GM18858 (cell line): ENCODE data around the gene KMT2B.
"Not testable (repeated sequence)": the region's sequence is repeated elsewhere in the genome, so short reads cannot be mapped to it uniquely, and the experiment has no call there.

ENCODE experiments used
- ATAC-seq: cut with Tn5 transposase; IDR thresholded peaks from one replicate; pipeline ENCODE4 v1.9.1; 2021; ENCODE audit not compliant: unreplicated experiment

Gene KMT2B

DNA sequence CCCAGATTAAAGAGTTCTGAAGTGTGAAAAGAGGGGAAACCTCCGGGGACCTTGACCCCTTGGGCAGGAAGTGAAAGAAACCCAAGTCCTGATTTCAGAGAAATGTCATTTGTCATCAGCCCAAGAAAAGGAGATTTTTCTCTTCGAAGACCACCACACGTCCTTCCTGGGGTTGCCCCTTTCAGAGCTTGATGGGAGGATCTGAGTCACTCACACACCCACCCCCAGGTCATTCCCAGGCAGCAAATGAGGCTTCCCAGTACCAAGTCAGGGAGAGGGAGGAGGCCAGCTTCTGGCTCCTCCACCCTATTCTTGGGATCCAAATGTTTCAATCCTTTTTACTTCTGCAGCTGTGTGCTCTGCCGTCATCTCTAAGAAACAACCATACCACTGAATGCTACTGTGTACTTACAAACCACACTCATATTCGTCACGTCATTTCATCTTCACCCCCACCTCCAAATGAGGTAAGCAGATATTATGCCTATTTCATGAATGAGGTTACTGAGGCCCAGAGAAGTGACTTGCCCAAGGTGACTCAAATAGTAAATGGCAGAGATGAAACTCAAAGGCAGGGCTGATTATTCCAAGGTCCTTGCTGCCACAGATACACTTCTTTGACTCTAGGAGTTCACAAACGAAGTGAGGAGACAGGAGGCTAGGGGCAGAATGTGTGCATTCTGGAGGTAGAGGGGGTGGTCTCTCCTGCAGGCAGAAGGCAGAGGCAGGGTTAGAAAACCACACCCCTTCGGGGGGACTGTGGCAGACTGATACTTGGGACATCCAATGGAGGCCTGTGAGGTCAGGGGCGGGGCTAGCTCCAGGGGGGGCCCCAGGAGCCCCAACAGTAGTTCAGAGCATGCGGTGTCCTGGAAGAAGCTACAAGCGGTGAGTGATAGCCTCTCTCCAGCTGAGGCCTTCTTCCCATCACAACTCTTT, 5.0 kb upstream of the KMT2B start:
- ATAC-seq: no peak

DNA sequence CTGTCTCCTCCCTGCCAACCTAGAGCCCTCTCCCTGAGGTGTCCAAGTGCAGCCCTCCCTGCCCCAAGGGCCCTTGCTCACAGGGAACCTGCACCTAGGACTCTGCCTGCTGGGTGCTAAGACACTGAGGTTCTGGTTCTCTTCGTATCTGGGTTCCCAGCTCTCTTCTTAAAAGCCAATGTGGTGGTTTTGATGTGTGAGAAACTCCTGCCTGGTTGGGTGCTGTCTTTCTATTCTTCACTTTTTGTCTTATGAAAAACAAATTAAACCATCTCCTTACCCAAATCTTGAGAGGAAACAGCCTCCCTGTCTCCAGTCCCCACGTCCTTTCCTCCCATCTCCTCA, 4.3 kb upstream of the KMT2B start:
- ATAC-seq: no peak

DNA sequence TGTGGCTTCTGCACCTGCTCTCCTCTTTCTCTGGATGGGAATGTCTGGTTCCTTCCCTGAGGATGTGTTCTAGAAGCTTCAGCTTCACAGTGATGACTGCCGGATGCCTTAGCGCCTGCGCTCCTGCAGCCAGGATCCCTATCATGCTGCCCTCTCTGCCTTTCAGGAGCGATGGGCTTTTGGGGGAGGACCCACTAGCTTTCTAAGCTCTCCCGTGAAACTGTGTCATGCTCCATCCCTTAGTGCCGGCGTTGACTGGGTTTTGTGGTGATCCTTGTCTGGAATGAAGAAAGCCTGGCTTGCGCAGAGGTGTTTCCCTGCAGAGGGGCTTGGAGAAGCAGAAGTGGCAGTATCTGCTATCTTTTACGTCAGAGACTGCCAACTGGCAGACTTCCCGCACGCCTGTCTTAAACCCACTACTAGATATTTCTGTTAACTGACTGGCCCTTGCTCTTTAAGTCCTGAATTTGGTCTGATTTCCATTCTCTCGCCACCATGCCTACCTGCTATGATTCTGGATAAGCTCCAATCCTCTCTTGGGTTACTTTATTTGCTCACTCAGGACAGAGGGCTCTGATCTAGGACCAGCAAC, 3.8 kb upstream of the KMT2B start:
- no peak for ATAC-seq

DNA sequence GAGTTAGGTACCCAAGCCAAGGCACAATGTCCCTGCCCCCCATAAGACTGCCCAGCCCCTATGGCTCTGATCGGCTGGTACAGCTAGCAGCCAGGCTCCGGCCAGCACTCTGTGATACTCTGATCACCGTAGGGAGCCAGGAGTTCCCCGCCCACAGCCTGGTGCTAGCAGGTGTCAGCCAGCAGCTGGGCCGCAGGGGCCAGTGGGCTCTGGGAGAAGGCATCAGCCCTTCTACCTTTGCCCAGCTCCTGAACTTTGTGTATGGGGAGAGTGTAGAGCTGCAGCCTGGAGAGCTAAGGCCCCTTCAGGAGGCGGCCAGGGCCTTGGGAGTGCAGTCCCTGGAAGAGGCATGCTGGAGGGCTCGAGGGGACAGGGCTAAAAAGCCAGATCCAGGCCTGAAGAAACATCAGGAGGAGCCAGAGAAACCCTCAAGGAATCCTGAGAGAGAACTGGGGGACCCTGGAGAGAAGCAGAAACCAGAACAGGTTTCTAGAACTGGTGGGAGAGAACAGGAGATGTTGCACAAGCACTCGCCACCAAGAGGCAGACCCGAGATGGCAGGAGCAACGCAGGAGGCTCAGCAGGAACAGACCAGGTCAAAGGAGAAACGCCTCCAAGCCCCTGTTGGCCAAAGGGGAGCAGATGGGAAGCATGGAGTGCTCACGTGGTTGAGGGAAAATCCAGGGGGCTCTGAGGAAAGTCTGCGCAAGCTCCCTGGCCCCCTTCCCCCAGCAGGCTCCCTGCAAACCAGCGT, 3.0 kb upstream of the KMT2B start:
- no peak for ATAC-seq

DNA sequence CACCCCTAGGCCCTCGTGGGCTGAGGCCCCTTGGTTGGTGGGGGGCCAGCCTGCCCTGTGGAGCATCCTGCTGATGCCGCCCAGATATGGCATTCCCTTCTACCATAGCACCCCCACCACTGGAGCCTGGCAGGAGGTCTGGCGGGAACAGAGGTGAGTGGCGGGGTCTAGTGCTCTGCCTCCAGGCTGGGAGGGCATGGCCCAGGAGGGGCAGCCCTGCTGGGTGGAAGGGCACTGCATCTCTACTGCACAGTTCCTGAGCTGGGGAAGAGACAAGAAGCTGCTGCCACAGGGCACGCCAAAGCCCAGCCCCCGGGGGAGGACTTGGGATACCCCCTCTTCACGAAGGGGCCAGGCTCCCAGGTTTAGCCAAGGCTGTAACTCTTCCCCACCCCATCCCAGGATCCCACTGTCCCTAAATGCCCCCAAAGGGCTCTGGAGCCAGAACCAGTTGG, 2.4 kb upstream of the KMT2B start:
- no peak for ATAC-seq

DNA sequence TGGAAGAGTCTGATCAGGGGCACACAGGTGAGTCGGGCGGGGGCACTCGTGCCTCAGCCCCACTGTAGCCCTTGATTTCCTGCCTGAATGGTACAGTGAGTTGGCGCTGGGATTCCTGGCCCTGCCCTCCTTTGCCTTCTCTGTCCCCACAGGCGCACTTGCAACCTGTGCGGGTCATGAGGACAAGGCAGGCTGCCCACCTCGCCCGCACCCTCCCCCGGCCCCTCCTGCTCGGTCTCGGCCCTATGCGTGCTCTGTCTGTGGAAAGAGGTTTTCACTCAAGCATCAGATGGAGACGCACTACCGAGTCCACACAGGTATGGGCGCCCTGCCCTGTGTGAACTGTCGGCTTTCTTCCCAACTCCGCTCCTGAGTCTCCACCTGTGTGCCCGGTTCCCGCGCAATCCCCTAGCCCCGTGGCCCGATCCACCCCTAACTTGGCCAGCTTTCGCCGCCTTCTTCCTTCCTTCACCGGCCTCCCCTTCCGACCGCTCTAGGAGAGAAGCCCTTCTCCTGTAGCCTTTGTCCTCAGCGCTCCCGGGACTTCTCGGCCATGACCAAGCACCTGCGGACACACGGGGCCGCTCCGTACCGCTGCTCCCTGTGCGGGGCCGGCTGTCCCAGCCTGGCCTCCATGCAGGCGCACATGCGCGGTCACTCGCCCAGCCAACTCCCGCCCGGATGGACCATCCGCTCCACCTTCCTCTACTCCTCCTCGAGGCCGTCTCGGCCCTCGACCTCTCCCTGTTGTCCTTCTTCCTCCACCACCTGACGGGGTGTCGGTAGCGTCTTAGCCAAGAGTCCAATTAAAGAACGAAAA, 1.6 kb upstream of the KMT2B start:
- ATAC-seq: no peak

DNA sequence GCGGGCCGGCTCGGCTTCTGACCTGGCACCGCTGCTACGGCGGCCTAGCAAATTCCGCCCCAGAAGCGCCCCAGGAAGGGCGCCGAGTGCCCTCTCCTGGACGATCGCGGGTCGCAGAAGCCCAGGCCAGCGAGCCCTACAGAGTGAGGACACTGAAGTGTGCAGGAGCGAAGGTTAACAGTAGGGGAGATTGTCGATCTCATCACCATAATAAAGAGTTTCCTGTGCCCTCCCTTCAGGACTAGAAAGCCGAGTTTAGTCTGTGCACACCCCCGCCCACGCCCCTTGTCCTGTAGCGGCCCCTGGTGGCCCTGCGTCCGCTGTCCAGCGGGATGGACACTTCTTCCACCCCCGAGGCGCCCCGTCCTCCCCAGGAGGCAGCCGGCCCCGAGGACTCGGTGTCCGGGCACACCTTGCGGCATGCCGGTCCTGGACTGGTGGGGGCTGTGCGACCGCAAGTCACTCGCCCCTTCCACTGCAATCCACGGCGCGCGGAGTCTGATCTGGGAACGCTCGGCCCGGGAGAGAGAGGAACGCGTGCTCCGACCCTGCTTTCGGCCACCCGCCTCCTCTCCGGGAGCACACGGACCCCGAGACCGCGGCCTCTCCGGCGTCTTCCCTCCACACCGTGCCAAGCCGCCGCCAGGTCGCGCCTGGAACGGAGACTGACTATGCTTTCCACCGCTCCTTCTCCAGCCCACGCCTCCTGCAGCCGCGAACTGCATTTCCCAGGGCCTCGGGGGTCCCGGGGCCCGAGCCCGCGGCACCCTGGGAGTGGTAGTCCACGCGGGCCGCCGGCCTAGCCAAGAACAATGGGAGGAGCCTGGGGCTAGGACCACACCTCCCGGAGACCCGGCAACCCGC, 770 bp upstream of the KMT2B start:
- ATAC-seq: peak; percentile 48

DNA sequence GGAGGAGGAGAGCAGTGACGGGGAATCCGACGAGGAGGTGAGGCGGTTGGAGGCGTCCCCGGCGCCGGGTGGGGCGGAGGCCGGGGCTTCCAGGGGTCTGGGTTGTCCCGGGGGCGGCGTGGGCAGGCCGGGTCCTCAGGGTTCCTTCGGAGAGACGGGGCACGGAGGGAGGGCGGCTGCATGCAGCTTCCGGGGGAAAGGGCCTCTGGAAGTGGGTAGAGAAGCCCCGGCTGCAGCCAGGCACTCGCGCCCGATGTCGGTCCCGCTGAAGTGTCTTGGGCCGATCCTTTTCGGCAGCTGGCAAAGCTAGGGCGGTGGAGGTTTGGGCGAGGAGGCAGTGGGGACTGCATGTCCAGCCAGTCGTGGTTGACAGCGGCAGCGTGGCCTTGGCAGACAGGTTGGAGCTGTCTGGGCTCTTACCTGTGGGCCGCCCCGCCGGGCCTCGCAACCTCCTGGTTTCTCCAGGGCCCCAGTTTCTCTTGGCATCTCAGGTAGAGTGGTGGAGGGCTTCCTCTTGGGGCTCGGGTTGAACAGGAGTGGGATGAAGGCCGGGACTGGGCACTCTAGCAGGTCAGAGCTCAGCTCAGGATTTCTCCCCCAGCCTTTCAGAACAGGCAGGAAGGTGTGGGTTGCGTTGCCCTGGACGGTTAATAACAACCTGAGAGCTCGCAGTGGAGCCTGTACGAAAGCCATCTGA, 690 bp downstream of the KMT2B start:
- ATAC-seq: no peak

DNA sequence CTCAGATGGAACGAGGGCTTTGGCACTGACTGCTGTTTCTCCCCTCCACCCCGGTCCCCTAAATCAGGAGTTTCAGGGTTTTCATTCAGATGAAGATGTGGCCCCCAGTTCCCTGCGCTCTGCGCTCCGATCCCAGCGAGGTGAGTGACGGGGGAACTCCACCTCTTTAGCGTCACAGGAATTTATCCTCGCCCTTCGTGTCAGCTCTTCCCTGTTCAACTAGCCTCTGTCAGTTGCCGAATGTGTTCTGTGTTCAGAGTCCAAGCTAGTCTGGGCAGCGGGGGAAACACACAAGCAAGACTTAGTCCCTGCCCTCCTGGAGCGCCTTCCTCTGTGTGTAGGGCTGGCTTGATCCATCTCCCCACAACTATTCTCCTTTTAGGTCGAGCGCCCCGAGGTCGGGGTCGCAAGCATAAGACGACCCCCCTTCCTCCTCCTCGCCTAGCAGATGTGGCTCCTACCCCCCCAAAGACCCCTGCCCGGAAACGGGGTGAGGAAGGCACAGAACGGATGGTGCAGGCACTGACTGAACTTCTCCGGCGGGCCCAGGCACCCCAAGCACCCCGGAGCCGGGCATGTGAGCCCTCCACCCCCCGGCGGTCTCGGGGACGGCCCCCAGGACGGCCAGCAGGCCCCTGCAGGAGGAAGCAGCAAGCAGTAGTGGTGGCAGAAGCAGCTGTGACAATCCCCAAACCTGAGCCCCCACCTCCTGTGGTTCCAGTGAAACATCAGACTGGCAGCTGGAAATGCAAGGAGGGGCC, 1.8 kb downstream of the KMT2B start:
- no peak for ATAC-seq

DNA sequence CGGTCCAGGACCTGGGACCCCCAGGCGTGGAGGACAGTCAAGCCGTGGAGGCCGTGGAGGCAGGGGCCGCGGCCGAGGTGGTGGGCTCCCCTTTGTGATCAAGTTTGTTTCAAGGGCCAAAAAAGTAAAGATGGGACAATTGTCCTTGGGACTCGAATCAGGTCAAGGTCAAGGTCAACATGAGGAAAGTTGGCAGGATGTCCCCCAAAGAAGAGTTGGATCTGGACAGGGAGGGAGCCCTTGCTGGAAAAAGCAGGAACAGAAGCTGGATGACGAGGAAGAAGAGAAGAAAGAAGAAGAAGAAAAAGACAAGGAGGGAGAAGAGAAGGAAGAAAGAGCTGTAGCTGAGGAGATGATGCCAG, 2.3 kb downstream of the KMT2B start:
- ATAC-seq: no peak

DNA sequence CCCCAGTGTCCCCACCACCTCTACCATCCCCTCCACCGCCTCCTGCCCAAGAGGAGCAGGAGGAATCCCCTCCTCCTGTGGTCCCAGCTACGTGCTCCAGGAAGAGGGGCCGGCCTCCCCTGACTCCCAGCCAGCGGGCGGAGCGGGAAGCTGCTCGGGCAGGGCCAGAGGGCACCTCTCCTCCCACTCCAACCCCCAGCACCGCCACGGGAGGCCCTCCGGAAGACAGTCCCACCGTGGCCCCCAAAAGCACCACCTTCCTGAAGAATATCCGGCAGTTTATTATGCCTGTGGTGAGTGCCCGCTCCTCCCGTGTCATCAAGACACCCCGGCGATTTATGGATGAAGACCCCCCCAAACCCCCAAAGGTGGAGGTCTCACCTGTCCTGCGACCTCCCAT, 2.8 kb downstream of the KMT2B start:
- ATAC-seq: no peak

DNA sequence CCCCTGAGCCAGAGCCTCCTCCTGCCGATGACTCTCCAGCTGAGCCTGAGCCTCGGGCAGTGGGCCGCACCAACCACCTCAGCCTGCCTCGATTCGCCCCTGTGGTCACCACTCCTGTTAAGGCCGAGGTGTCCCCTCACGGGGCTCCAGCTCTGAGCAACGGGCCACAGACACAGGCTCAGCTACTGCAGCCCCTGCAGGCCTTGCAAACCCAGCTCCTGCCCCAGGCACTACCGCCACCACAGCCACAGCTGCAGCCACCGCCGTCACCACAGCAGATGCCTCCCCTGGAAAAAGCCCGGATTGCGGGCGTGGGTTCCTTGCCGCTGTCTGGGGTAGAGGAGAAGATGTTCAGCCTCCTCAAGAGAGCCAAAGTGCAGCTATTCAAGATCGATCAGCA, 3.6 kb downstream of the KMT2B start:
- no peak for ATAC-seq

DNA sequence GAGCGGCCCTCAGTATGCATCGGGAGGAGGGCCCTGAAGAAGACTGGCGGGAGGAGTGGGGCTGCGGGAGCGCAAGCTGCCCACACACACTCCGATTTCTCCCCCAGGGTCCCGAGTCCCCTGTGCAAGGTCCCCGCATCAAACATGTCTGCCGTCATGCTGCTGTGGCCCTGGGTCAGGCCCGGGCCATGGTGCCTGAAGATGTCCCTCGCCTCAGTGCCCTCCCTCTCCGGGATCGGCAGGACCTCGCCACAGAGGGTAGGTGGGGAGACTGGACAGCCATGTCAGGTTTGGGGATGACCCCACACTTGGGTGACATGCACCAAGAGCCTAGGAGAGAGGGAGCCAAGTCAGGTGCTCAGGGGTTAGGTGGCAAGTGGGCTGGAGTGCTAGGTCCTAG, 4.7 kb downstream of the KMT2B start:
- ATAC-seq: no peak

DNA sequence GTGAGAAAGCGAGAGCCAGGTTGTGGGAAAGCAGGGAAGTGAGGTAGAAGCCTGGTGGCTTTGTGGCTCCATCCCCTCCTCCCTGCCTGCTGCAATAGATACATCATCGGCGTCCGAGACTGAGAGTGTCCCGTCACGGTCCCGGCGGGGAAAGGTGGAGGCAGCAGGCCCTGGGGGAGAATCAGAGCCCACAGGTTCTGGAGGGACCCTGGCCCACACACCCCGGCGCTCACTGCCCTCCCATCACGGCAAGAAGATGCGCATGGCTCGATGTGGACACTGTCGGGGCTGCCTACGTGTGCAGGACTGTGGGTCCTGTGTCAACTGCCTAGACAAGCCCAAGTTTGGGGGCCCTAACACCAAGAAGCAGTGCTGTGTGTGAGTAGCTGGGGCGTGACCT, 5.1 kb downstream of the KMT2B start:
- ATAC-seq: no peak

DNA sequence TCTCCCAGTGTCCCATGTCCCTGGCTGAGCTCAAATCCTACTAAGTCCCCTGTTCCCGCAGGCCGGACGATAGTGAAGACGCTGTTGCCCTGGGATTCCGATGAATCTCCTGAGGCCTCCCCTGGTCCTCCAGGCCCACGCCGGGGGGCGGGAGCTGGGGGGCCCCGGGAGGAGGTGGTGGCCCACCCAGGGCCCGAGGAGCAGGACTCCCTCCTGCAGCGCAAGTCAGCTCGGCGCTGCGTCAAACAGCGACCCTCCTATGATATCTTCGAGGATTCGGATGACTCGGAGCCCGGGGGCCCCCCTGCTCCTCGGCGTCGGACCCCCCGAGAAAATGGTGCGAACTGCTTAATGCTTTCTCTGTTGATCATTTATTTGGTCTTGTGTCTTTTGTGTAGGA, 5.9 kb downstream of the KMT2B start:
- no peak for ATAC-seq

DNA sequence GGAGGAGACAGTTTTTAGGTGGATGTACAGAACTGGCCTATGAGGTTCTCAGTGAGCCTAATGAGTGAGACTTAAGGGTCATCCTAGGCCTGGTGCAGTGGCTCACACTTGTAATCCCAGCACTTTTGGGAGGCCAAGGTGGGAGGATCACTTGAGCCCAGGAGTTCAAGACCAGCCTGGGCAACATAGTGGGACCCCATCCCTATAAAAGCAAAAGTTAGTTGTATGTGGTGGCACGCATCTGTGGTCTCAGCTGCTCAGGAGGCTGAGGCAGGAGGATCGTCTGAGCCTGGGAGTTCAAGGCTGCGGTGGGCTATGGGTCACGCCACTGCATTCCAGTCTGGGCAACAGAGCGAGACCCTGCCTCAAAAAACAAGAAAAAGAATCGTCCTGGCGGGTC, 6.3 kb downstream of the KMT2B start:
- not testable (repeated sequence) for ATAC-seq

DNA sequence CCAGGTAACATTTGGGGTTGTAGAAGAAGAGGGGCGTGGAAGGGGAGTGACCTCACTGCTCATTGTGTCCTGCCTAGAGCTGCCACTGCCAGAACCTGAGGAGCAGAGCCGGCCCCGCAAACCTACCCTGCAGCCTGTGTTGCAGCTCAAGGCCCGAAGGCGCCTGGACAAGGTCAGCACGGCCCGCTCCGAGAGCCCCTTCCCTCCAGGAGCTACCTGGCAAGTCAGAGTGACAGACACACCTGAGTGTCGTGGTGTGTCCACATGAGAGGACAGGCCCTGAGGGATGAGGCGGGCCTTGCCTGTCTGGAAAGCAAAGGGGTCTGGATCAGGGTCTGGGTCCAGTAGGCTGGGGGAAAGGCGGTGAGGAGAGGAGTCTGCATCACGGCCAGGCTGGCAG, 6.8 kb downstream of the KMT2B start:
- ATAC-seq: no peak

DNA sequence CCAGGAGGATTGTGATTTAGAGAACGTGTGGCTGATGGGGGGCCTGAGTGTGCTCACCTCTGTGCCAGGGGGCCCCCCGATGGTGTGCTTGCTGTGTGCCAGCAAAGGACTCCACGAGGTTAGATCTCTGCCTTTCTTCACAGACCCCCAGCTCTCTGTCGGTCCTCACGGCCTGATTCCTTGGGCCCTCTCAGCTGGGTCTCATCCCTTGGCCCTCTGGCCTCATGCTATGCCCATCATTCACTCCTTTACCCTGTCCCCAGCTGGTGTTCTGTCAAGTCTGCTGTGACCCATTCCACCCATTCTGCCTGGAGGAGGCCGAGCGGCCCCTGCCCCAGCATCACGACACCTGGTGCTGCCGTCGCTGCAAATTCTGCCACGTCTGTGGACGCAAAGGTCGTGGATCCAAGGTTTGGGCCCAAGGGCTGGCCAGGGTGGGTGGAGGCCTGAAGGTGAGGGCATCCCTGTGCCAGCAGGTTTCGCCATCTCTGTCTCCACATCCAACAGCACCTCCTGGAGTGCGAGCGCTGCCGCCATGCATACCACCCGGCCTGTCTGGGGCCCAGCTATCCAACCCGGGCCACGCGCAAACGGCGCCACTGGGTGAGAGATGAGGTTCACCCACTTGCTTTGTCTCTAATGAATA, 7.5 kb downstream of the KMT2B start:
- ATAC-seq: no peak
